LHCN-M2 (cell line): ENCODE data around the gene HDHD5. TPM values are rescaled to one million over a fixed set of nuclear protein-coding genes. Genes with fewer than 3 reads are reported as not detected.
"Not testable (repeated sequence)": the region's sequence is repeated elsewhere in the genome, so short reads cannot be mapped to it uniquely, and the experiment has no call there.

Experiments used
- DNase-seq: peaks from one replicate; pipeline ENCODE4 v3.0.0-alpha.2; 2012; ENCODE audit warnings: low read depth
- total RNA-seq: library from RNA; depleted of rRNA; stranded (reverse); fragments of >200 nt; gene quantifications from 2 replicates; pipeline ENCODE4 v1.2.3, GENCODE V29; 2014

The HDHD5 gene
- total RNA-seq, 1 experiment from 2014 or later: 62.3 TPM

DNA sequence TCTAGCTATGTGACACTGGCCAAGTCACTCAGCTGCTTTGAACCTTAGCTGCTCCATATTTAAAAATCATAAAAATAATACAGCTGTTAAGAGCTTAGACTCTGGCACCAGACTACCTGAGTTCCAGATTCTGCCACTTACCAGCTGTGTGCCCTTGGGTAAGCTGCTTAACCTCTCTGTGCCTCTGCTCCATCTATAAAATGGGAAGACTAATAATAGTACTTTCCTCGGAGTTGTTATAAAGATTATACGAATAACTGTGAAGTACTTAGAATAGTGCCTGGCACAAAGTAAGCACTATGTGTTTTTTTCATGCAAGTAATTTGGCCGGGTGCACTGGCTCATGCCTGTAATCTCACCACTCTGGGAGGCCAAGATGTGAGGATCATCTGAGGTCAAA, 1.4 kb downstream of the HDHD5 start:
- no peak for DNase-seq

DNA sequence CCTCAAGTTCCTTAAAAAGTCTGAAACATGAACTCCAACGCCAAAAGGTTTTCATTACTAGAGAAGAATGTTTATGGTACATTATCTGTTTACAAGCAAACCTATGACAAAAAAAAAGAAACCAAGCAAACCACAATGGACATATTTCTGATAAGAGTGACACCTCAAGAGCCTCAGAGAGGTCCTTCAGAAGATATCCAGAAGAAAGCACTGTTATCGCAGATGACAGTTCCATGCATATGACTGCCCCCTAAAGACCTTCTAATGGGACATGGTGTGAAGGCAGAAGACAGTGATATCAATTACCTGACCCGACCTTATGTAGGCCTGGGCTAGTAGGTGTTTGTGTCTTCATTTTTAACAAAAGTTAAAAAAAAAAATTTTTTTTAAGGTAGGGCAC, 3.1 kb downstream of the HDHD5 start:
- DNase-seq: no peak

DNA sequence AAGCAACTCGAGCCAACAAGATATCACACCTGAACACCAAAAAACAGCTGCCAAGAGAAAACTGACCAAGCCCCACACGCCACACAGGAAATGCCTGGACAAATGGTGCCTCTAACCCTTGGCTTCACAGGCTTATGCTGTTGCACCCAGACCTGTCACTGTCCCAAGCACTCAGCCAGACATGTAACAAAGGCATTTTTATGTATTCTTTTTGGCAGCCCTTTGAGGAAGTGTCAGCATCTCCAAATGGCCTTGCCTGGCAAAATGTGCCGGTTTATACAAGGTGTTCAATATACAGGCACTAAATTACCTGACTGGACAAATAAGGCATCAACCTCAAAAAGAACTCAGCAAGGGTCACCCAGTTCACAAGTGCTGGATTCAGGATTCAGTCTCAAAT, 6.1 kb downstream of the HDHD5 start:
- DNase-seq: no peak

DNA sequence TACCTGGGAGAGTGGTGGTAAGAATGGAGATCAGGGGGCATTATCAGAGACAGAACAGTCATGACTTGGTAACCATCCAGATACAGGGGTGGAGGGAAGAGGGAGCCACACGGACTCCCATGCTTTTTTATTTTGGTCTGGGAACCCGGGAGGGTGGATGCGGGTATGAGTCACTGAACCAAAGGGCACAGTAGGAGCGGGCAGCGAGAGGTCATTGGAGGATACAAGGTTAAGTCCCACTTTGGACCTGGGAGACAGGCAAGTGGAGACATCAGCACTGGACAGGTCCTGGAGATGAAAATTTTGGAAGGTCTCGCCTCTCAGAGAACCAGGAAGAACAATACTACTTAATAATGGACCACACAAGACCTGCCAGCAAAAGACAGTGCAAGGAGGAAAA, 6.7 kb downstream of the HDHD5 start:
- DNase-seq: peak; percentile 51

DNA sequence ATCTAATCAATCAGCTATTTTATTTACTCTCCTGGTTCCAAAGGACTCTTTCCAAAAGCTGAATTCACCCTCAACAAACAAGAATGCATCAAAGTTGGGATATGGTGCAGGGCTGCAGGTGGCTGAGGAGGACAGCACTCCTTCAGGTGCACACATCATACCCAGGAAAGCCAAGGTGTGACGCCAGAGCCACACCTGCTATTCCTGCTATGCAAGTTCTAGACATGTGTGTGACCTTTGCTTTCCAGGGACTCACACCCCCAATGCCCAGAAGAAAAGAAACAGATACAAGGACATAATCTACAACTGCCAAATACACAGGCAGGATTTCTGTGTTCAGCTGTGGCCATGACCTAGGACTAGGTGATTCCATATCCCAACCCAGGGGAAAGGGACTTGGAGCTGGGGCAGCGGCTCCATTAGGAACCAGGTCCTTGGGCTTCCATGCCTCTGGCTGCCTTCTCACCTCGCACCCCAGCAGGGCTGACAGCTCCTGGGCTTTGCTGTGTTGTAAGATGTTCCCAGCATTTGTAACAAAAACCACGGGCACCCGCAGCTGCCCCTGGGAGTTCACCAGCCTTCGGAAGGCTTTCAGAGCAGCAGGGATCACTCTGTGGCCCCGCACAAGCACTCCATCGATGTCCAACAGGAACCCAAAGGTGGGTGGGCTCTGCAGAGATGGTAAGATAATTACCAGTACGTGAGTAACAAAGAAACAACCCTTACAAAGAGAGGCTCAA, 9.8 kb downstream of the HDHD5 start:
- DNase-seq: no peak

DNA sequence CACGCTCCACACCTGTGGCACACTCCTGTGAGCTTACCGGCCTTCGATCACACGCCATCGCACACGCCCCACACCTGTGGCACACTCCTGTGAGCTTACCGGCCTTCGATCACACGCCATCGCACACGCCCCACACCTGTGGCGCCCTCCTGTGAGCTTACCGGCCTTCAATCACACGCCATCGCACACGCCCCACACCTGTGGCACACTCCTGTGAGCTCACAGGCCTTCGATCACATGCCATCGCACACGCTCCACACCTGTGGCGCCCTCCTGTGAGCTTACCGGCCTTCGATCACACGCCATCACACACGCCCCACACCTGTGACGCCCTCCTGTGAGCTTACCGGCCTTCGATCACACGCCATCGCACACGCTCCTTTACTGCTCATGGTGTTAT, 11.6 kb downstream of the HDHD5 start:
- DNase-seq: not testable (repeated sequence)

DNA sequence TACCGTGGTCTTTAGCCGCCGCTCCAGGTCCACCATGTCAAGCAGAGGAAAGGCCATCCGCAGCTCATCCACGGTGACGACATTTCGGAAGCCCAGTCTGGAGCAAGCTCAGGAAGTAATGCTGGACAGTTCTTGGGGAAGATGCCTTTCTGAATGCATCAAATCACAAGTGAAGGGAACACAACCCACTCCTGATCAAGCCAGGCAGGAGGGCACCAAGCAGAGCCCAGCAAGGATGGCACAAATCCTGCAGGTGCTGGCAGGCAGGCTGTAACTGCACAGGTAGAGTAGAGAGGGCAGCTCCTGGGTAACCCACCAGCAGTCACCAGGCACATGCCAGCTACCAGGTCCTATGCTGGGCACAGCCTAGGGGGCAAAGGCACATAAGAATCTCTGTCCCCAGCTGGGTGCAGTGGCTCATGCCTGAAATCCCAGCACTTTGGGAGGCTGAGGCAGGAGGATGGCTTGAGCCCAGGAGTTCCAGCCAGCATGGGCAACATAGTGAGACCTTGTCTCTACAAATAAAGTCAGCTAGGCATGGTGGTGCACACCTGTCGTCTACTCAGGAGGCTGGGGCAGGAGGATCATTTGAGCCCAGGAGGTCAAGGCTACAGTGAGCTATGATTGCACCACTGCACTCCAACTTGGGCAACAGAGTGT, 13.9 kb downstream of the HDHD5 start:
- DNase-seq: no peak

DNA sequence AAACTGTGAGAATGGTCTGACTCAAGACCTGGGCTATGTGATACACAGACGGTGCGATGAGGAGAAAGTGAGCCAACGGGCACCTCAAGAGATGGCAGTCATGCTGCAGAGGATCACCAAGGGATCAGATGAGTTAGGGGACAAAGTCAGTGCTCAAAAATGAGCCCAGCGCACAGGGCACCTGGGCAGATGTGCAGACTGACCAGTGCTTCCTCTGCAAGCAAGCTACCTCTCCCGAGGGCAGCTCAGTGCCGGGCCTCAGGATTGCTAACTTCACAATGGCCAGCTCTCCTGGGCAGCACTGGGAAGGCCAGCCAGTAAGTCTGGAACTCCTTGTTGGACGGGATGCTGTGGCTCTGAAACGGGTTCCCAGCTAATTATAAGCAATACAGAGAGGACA, 15.3 kb downstream of the HDHD5 start:
- DNase-seq: no peak

DNA sequence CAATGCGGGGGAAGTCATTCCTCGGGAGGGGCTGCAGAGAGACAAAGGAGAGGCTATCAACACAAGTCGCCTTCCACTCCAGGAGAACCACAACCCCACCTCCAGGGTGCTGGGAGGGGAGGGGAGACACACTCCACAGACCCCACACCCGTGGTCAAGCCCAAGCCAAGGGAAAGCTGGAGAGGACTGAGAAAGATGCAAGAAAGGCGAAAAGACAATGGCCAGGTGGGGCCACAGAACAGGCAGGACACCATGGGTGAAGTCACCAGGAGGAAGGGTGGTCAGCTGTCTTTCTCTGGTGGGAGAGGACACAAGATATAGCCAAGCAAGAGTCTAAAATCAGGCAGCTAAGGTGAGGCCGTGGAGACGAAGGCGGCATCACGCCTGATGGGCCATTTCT, 16.0 kb downstream of the HDHD5 start:
- DNase-seq: no peak

DNA sequence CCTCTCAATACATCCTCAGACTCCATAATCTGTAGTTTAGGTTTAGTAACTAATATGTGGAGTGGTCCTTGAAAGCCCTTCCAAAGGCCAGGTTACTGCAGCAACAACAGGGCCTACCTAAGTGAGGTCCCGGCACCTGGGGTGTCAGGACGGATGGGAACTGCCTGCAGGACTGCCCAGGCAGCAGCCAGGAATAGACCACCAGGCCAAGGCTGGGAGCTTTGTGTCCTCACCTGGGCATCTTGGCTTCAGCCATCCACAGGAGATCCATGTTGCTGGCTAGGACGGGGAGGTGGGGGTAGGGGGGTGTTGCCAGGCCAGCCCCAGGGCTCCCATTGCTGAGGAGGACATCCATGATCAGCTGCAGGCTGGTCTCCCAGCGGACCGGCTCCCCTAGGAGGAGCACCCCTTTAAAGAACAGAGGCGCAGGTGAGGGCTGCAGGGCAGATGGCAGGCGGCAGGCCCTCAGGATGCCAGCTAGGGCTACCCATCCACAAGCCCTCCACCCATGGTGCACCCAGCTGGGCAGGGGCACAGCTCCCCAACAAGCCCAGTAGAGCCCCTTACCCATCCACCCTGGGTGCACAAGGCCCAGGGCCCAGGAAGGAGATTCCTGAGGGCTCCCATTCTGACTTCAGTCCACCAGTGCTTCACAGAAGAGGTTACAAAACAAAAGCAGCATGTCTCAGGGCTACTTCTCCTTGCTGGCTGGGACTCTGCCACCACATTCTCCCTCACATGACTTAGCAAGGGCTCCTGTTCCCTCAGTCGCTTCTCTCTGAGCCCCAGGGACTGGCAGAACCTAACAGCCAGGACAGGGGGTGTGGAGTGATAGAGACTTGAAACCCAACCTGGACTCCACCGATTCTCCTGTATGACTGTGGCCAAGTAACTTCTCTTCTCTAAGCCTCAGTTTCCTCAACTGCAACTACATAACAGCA, 18.0 kb downstream of the HDHD5 start:
- no peak for DNase-seq

DNA sequence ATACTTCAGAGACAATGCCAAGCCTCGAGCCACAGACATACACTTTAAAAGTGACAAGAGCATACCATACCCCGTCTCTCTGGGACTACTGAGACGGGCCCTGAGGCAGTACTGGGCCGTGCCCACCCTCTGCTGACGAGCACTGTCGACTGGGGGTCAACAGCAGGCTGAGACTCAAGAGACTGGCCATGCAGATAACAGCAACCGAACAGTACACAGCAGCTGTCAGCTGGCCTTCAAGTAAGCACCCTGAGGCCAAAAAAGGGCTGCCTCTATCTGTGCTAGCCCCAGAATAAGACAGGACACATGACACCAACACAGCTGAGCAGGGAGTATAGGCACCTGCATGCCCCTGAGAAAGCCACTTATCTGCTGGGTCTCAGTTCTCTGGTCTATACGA, 19.1 kb downstream of the HDHD5 start:
- no peak for DNase-seq

DNA sequence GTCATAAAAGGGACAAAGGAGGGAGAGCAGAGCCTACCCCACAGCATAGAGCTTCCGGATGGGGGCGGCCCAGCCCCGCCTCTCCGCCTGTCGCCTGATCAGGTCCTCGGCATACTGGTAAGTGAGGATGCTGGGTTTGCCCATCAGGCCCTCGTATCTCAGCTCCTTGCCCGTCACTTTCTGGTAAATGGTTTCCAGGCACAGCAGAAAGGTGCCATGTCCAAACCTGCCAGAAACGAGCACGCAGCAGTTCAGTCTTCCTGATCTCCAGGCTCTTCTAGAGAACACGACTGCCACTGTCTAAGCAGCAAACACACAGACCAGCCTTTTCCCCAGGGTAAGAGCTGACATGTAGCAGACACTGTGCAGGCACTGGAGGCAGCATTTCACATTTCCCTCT, 20.6 kb downstream of the HDHD5 start:
- no peak for DNase-seq

DNA sequence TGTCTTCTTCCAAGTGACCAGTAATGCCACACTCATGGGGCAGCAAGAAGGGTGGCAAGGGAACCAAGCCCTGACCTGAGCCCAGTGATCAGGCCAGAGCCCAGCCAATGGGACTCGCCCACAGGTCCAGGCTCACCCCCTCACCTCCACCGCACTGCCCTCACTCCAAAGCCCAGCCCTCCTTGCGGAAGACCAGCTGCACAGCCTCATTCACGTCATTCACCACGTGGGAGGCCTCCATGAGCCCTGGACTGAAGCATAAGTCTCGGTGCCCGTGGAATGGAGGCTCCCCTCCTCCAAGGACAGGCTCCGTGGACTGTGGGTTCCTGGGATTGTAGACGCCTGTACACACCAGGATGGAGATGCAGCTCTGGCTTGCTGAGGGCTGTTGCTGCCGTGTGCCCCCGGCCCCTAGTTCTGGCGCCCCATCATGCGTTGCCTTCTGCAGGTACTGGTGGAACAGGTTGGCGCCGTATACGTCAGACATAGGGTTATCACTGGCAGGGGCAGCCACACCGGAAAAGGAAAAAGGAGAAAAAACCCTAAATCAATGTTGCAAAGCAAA, 21.1 kb downstream of the HDHD5 start:
- DNase-seq: no peak

DNA sequence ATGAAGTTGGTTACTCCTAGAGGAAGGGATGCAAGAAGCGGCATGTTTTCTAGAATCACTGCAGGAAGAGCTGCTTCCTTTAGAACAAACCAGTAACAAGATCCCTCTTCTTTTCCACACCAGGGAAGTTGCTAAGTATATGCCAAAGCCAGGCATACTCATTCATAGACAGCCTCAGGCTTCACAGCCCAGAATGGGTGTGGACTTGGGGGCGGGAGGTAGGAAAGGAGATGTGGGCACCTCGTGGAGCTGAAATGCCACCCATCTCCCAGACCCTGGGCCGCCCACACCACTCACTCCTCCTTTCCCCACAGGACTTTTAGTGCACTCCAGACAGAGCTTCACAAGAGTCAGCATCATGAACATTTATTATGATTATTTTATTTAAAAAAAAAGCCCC, 21.9 kb downstream of the HDHD5 start:
- no peak for DNase-seq

DNA sequence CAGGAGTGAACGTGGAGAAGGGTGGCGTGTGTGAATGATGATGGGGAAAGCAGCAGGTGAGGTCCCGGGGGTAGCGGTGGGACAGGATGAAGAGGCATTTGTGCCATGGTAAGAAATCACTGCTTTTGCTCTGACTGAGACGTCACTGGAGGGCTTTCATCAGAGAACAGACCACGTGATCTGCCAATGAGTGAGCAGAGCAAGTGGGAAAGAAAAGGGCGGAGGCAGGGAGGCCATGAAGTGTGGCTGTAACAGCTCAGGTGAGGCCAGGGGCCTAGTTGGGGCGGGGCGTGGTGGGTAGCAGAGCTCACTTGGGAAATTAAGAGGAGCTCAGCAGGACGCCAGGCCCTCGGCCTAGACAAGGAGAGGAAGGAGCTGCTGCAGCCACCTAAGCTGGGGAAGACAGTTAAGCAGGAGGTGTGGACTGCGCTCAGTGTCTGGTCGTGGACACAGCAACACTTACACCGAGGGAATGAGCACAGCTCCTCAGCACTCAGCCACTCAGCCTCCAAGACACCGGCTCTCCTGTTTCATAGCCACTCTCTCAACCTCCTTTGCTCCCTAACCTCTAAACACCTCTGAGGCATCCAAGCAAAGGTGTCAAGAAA, 23.8 kb downstream of the HDHD5 start:
- no peak for DNase-seq

DNA sequence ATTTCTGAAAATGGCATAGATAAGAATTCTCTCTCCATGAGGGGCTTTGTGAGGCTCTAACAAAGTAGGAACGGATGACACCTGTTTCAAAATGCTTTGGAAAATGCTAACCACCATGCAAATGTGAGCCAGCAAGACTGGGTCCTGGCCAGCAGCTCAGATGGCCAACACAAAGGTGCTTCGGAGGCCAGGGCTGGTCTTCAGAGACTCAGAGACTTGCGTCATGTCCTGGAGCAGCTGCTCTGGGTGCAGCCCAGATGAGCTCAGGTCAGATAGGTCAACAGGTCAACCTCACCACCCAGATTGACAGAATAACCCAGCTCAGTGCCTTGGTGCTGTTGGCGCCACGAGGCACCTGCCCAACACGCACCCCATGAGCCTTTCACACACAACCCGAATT, 25.9 kb downstream of the HDHD5 start:
- DNase-seq: no peak

DNA sequence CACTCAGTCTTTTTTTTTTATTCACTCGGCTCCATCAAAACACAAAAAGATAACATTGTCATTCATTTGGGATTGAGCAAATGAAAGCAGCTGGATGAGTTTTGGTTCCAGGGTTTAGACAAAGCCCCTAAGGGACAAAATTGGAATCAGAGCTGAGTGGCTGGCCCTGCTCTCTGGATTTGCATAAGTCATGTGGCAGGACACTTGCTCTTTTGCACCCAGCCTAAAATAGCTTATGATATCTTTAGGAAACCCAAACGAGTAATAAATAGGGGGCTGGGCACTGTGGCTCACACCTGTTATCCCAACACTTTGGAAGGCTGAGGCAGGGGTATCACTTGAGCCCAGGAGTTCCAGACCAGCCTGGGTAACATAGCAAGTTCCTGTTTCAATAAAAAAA, 27.0 kb downstream of the HDHD5 start:
- DNase-seq: no peak

DNA sequence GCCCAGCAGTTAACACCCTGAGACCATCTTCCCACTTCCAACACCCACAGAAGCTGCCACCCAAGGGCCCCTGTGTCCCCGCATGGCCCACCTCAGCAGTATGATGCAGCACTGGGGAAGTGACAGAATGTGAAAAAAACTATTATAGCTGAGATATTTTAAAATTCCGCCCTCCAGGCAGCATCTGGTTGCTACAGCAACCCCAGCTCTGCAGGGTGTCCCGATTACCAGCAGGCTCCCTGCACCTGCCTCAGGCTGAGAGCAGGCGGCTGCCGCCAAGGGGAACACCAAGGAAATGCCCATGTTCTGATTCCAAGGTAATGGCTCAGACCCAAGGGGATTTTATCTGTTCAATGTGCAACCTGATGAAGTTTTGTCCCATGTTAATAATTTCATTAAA, 27.4 kb downstream of the HDHD5 start:
- DNase-seq: no peak

DNA sequence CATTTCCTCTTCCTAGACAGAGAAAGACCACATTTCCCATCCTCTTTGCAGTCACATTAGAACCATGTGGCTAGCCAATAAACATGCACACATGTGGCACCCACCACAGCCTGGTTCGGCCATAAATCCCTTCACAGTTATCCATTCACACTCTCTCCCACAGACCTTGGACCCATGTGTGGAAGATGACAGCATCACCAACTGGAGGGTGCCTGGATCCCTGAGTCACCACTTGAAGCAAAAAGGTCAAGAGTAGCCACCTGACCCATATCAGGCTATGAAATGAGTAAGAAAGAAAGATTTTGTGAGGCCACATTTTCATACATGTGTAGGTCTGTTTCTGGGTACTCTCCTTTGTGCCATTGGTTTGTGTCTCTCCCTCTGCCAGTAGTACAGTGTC, 28.9 kb downstream of the HDHD5 start:
- DNase-seq: peak; percentile 59

DNA sequence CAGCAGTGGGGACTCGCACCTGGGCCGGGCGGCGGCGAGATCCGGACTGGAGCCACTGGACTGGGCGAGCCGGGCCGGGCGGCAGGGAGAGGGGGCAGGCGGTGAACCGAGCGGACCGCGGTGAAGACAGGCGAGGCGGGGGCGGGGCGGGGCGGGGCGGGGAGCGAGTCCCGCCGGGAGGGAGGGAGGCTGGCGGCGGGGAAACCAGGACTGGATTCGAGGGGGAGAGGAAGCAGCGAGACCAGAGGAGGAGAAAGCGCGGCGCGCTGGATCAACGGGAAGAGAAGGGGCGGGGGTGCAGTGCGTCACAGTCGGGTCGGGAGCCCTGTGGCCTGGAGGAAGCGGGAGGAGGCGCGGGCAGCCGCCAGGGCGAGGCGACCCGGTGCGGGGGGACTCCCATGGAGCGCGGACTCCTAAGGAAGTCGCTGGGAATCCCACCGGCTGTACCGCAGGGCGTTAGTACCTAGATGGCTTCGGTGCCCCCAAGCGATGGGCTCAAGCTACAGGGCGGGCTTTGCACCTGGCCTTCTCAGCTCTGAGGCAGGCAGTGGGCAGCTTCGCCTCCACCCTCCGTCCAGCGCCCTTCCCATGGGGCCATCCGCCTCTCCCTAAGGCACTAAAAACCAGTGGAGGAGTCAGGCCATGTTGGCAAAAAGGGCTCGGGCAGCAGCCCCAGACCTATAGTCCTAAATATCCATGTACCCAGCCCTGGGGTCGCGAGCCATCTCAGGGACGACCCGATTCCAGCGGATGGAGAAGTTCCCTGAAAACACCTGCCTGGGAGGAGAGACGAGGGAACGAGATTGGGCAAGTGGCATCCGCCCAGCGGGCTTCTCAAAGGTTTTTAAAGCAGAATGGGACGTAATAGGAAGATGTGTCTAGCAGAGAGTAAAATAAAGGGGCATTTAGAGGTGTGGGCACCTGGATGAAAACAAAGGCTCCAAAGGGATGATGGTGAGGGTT, 37.6 kb downstream of the HDHD5 start, which contains the start of gene TMEM121B:
TMEM121B (minus strand) TSS at position 128 of the 963 bp plus-strand sequence. CDS start 233 bp downstream, outside the sequence.
- DNase-seq: peak; percentile 60
